GM10847 (cell line): ENCODE measurements around the gene RPL23.

Source experiments
- POLR2A ChIP-seq: IDR thresholded peaks from 2 replicates; pipeline ENCODE4 v1.6.1; 2011; ENCODE audit not compliant: insufficient read length; ENCODE audit errors: extremely low read depth

RPL23 gene

DNA sequence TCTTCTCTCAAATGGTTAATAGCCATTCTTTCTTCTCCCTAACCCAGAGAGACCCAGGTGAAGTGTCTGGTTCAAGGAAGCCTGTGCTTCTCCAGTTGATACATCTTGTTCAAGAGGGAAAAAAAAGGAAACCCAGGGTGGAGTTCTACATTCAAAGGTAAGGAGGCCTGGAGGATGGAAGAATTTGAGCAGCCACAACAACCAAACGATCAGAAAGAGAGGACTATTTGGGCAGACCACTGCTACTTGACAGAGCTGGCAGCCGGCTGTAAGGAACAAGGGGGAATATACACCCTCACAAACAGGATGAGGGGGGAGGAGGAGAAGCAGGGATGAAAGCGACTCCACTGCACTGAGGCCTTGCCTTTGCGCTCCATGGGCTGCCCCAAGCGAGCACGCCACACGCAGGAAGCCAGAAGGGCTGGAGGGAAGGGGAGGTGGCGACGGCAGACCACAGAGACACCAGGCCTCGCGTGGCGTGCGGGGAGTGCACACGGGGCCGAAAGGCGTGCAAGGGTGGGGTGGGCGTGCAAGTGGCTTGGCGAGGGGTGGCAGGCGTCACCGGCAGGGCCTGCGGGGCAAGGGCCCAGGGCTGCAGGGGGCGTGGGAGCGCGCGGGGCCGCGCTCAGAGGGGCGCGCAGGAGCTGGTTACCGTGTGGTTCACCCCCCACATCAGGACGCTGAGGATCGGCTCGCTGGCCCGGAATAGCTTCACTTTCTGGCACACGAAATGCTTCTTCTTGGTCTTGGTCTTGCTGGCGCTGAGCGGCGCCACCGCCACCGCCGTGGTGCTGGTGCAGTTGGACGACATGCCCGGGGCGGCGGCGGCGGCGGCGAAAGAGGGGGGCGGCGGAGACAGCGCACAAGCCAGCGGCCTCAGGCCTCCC, 54.7 kb downstream of the RPL23 start:
- TF ChIP-seq POLR2A, result no peak
